HepG2 (cell line): ENCODE measurements around the gene TOX4.

Experiments used
- CEBPB ChIP-seq: IDR thresholded peaks from 2 replicates; pipeline ENCODE4 v1.6.1; 2011; ENCODE audit warnings: low read depth, low read length, improper control_type of control experiment, borderline replicate concordance
- DNMT3B ChIP-seq: conservative IDR thresholded peaks from 2 replicates; pipeline ENCODE4 v1.6.1; 2016; ENCODE audit warnings: missing biosample characterization, control low read depth
- KDM1A ChIP-seq: IDR thresholded peaks from 2 replicates; pipeline ENCODE4 v1.6.1; 2016; ENCODE audit warnings: missing compliant biosample characterization
- RAD51 ChIP-seq: fragments of 450-650 bp; IDR thresholded peaks from 2 replicates; pipeline ENCODE4 v1.6.1; 2016; ENCODE audit warnings: borderline replicate concordance

- no peak for TF ChIP-seq RAD51
- TF ChIP-seq KDM1A (CRISPR knock-in tag): no peak
- no peak for TF ChIP-seq DNMT3B (CRISPR knock-in tag)
- no peak for TF ChIP-seq CEBPB
These were observed 52.5 kb downstream of the TOX4 start for GRCh38 chr14:21529515-21529914.
